ENCODE measurements around the gene HLA-DMA.

DNA sequence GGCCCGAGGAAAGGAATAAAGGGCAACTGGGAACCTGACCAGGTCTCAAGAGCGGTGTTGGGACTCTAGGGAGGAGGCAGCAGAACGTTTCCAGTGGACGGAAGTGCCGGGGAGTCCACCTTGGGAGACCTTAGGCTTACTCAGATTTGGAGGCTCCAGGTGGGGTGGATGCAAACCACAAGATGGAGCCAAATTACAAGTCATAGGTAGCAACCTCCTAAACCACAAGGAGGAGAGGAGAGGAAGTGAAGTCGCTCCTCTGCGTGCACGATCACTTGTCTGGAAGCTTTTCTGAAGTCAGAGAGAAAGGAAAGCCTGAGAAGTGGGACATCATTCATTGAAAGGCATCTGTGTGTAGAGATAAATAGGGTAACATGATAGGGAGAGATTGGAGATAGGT lies 47.2 kb upstream of the HLA-DMA start:
- TF ChIP-seq CTCF (IDR thresholded peaks at IDR 0.05) (no peak), POLR2A (IDR thresholded peaks at IDR 0.05) (no peak)
